WTC11 (cell line): ENCODE data around the gene ZCCHC24. TPM values are rescaled to one million over a fixed set of nuclear protein-coding genes. Genes with fewer than 3 reads are reported as not detected.

Experiments used
- ATAC-seq: fragments of 200-7000 bp; cut with Tn5 transposase; 2 replicates; pipeline ENCODE4 v1.10.0; 2021; ENCODE audit warnings: mild to moderate bottlenecking, moderate library complexity
- CTCF ChIA-PET: fragments of 300-600 bp; sonication (Branson Sonifier 250); formaldehyde crosslinking; loops from one replicate; lab custom pipeline; 2021; ENCODE audit warnings: antibody characterized with exemption; lab: Charles Lee
- POLR2A ChIA-PET: fragments of 350-600 bp; sonication (Branson Sonifier 250); formaldehyde crosslinking; loops from one replicate; lab custom pipeline; 2021; ENCODE audit warnings: antibody characterized with exemption; lab: Charles Lee
- DNase-seq: peaks from one replicate; pipeline ENCODE4 v3.0.0; 2021; ENCODE audit warnings: low spot score
- H3K27ac Mint-ChIP-seq: 2 replicates; pipeline ENCODE4 v1.8.0; 2021; ENCODE audit warnings: mixed read lengths
- H3K27me3 Mint-ChIP-seq: 2 replicates; pipeline ENCODE4 v1.8.0; 2021; ENCODE audit warnings: low read depth, mild to moderate bottlenecking, moderate library complexity, mixed read lengths
- H3K36me3 Mint-ChIP-seq: 2 replicates; pipeline ENCODE4 v1.8.0; 2021; ENCODE audit warnings: mixed read lengths
- H3K4me1 Mint-ChIP-seq: 2 replicates; pipeline ENCODE4 v1.8.0; 2022; ENCODE audit warnings: mixed read lengths
- H3K4me3 Mint-ChIP-seq: 2 replicates; pipeline ENCODE4 v1.8.0; 2021; ENCODE audit warnings: mild to moderate bottlenecking, moderate library complexity, mixed read lengths
- H3K9me3 Mint-ChIP-seq: 2 replicates; pipeline ENCODE4 v1.8.0; 2021; ENCODE audit warnings: mixed read lengths
- CTCF ChIP-seq: fragments of 200-600 bp; IDR thresholded peaks from 2 replicates; pipeline ENCODE4 v1.8.0; 2022; ENCODE audit warnings: antibody characterized with exemption
- MLX ChIP-seq: sonication (generic); formaldehyde crosslinking; IDR thresholded peaks from 2 replicates; pipeline ENCODE4 v1.8.1; 2023; ENCODE audit warnings: mild to moderate bottlenecking, missing genetic modification reagents, moderate library complexity
- NFATC4 ChIP-seq: fragments of 250-450 bp; sonication (Bioruptor Pico); IDR thresholded peaks from 2 replicates; pipeline ENCODE4 v1.9.0; 2021; ENCODE audit warnings: mild to moderate bottlenecking
- OVOL2 ChIP-seq: fragments of 250-450 bp; sonication (Bioruptor Pico); IDR thresholded peaks from 2 replicates; pipeline ENCODE4 v1.9.0; 2021; ENCODE audit warnings: mild to moderate bottlenecking, borderline replicate concordance
- TEAD1 ChIP-seq: sonication (generic); formaldehyde crosslinking; IDR thresholded peaks from 2 replicates; pipeline ENCODE4 v1.8.0; 2022; ENCODE audit warnings: mild to moderate bottlenecking, missing genetic modification reagents
- USF2 ChIP-seq: sonication (generic); formaldehyde crosslinking; IDR thresholded peaks from 2 replicates; pipeline ENCODE4 v1.8.1; 2023; ENCODE audit warnings: mild to moderate bottlenecking, missing genetic modification reagents, moderate library complexity
- ZMAT4 ChIP-seq: fragments of 250-450 bp; sonication (Bioruptor Pico); IDR thresholded peaks from 2 replicates; pipeline ENCODE4 v1.9.0; 2021; ENCODE audit warnings: mild to moderate bottlenecking
- ZNF416 ChIP-seq: fragments of 250-450 bp; sonication (Bioruptor Pico); IDR thresholded peaks from 2 replicates; pipeline ENCODE4 v1.9.0; 2021; ENCODE audit warnings: mild to moderate bottlenecking, inconsistent platforms
- total RNA-seq: library from RNA; stranded (reverse); gene quantifications from 3 replicates; pipeline ENCODE4 v1.2.3, GENCODE V29; 2021
- TF ChIP-seq, protein P1 (sequence below): sonication (generic); formaldehyde crosslinking; IDR thresholded peaks from 2 replicates; pipeline ENCODE4 v1.8.1; 2022; ENCODE audit warnings: mild to moderate bottlenecking, missing genetic modification reagents, moderate library complexity, borderline replicate concordance
- TF ChIP-seq, protein P2 (sequence below): sonication (generic); formaldehyde crosslinking; IDR thresholded peaks from 2 replicates; pipeline ENCODE4 v1.8.0; 2022; ENCODE audit warnings: mild to moderate bottlenecking, missing genetic modification reagents
- TF ChIP-seq, protein P3 (sequence below): fragments of 250-450 bp; sonication (Bioruptor Pico); IDR thresholded peaks from 2 replicates; pipeline ENCODE4 v1.8.0; 2021; ENCODE audit warnings: mild to moderate bottlenecking
- TF ChIP-seq, protein P4 (sequence below): sonication (generic); formaldehyde crosslinking; IDR thresholded peaks from 2 replicates; pipeline ENCODE4 v1.8.1; 2022; ENCODE audit warnings: low read depth, mild to moderate bottlenecking, moderate library complexity, missing genetic modification reagents, borderline replicate concordance
- TF ChIP-seq, protein P5 (sequence below): fragments of 250-450 bp; sonication (Bioruptor Pico); conservative IDR thresholded peaks from 2 replicates; pipeline ENCODE4 v1.9.0; 2021; ENCODE audit warnings: mild to moderate bottlenecking

Gene ZCCHC24
- total RNA-seq, 1 experiment from 2014 or later, result 7.7 TPM

GRCh38 chr10:79430325-79430905 is 15.0 kb downstream of the ZCCHC24 start (continued):
- TF ChIP-seq, protein P1, sequence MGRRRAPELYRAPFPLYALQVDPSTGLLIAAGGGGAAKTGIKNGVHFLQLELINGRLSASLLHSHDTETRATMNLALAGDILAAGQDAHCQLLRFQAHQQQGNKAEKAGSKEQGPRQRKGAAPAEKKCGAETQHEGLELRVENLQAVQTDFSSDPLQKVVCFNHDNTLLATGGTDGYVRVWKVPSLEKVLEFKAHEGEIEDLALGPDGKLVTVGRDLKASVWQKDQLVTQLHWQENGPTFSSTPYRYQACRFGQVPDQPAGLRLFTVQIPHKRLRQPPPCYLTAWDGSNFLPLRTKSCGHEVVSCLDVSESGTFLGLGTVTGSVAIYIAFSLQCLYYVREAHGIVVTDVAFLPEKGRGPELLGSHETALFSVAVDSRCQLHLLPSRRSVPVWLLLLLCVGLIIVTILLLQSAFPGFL (CRISPR knock-in tag), result no peak

DNA sequence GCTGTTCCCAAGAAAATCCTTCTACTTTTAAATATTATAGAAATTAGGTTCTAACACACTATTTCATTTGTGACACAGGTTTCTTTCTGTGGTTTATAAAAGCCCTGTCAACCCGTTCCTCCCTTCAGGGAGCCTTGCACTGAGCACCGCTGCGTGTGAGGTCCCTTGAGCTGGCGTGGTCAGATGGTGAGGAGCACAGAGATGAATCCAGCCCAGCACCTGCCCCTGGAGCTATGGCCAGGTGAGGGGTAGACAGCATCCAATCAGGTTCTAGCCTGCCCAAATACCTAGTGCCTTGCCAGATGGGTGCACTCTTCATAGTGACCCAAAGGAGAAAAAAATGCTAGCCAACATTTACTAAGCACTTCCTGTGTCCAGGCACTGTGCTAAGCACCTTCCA is 15.7 kb downstream of the ZCCHC24 start:
- Mint-ChIP-seq H3K9me3 (peaks cover 5% of the 10 kb centered on the region; the same call in 1 of the 2 replicates), H3K27me3 (no peaks in the 10 kb centered on the region), H3K27ac (no peak overlapping the region), H3K4me1 (peaks cover 2% of the 10 kb centered on the region), H3K4me3 (no peak overlapping the region), H3K36me3 (no peaks in the 10 kb centered on the region)
- DNase-seq, result no peak
- POLR2A ChIA-PET, result no interaction called here
- ATAC-seq, result no peak
- TF ChIP-seq CTCF (no peak), NFATC4 (no peak), ZNF416 (CRISPR knock-in tag) (no peak), MLX (no peak)
- TF ChIP-seq, protein P2, sequence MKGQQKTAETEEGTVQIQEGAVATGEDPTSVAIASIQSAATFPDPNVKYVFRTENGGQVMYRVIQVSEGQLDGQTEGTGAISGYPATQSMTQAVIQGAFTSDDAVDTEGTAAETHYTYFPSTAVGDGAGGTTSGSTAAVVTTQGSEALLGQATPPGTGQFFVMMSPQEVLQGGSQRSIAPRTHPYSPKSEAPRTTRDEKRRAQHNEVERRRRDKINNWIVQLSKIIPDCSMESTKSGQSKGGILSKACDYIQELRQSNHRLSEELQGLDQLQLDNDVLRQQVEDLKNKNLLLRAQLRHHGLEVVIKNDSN (CRISPR knock-in tag), result no peak
- TF ChIP-seq, protein P3, sequence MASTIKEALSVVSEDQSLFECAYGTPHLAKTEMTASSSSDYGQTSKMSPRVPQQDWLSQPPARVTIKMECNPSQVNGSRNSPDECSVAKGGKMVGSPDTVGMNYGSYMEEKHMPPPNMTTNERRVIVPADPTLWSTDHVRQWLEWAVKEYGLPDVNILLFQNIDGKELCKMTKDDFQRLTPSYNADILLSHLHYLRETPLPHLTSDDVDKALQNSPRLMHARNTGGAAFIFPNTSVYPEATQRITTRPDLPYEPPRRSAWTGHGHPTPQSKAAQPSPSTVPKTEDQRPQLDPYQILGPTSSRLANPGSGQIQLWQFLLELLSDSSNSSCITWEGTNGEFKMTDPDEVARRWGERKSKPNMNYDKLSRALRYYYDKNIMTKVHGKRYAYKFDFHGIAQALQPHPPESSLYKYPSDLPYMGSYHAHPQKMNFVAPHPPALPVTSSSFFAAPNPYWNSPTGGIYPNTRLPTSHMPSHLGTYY (CRISPR knock-in tag), result no peak
- CTCF ChIA-PET, result no interaction called here

- ATAC-seq (no peak), DNase-seq (no peak)
- POLR2A ChIA-PET, result no interaction called here
- Mint-ChIP-seq H3K4me3 (no peak overlapping the region), H3K4me1 (no peaks in the 10 kb centered on the region), H3K27ac (no peak overlapping the region), H3K27me3 (no peaks in the 10 kb centered on the region), H3K36me3 (no peaks in the 10 kb centered on the region), H3K9me3 (peaks cover 5% of the 10 kb centered on the region; the same call in 1 of the 2 replicates)
- TF ChIP-seq, protein P4, sequence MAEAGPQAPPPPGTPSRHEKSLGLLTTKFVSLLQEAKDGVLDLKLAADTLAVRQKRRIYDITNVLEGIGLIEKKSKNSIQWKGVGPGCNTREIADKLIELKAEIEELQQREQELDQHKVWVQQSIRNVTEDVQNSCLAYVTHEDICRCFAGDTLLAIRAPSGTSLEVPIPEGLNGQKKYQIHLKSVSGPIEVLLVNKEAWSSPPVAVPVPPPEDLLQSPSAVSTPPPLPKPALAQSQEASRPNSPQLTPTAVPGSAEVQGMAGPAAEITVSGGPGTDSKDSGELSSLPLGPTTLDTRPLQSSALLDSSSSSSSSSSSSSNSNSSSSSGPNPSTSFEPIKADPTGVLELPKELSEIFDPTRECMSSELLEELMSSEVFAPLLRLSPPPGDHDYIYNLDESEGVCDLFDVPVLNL, result no peak
- TF ChIP-seq, protein P5, sequence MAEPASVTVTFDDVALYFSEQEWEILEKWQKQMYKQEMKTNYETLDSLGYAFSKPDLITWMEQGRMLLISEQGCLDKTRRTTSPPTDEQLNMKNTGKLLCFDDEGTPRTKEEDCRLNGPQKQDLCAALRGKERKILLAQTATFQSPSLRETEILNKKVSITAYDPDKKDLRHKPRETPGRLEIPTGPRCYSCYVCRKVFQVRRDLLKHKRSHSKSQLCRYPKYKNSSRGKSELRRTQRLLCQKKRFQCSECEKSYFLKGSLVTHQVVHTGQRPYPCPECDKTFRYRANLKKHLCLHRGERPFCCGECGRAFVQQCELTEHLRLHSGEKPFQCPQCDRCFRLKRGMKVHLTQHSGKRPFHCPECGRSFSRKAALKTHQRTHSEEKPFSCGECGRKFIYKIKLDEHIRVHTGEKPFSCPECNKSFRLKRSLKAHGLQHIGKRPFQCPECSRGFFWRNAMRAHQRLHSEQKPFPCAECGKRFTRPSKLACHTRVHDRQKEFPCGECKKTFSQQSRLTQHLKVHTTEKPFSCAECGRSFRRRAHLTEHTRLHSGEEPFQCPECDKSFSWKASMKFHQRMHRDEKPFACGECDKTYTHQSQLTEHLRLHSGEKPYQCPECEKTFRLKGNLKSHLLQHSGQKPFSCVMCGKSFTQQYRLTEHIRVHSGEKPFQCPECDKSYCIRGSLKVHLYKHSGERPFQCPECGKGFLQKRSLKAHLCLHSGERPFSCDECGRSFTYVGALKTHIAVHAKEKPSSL (CRISPR knock-in tag), result no peak
- no peak for TF ChIP-seq USF2 (CRISPR knock-in tag)
- no peak for TF ChIP-seq OVOL2 (CRISPR knock-in tag)
- no peak for TF ChIP-seq TEAD1 (CRISPR knock-in tag)
- no peak for TF ChIP-seq ZMAT4 (CRISPR knock-in tag)
- CTCF ChIA-PET, result interaction anchor here (1.3 kb wide), 1 partner anchor 59 kb away, joined by 3 read pairs; no protein-coding TSS in a partner anchor
Measured at GRCh38 chr10:79427965-79428364, 17.5 kb downstream of the ZCCHC24 start.
